OCI-LY7 (cell line): ENCODE measurements around the gene TPRG1. TPM values are rescaled to one million over a fixed set of nuclear protein-coding genes. Genes with fewer than 3 reads are reported as not detected.

ENCODE experiments used
- Bru-seq: library from RNA; stranded (reverse); fragments of 400-500 nt; gene quantifications from one replicate; lab custom pipeline; 2021; lab: Mats Ljungman, UMichigan
- BruChase-seq, 2 experiments: library from RNA; stranded (reverse); fragments of 400-500 nt; gene quantifications; one replicate each; lab custom pipeline; 2021; lab: Mats Ljungman, UMichigan
- BruUV-seq: library from RNA; stranded (reverse); fragments of 400-500 nt; replicated peaks from 2 replicates; lab custom pipeline; 2021; lab: Mats Ljungman, UMichigan
- CTCF ChIA-PET: fragments of 300-600 bp; sonication (Branson Sonifier 250); formaldehyde crosslinking; loops from one replicate; lab custom pipeline; 2022; ENCODE audit warnings: antibody characterized with exemption; ENCODE audit not compliant: unreplicated experiment; lab: Charles Lee
- POLR2A ChIA-PET: fragments of 300-600 bp; sonication (Branson Sonifier 250); formaldehyde crosslinking; loops from one replicate; lab custom pipeline; 2022; ENCODE audit warnings: antibody characterized with exemption; lab: Charles Lee
- DNase-seq: peaks from one replicate; pipeline ENCODE4 v3.0.0-alpha.2; 2015; ENCODE audit warnings: low spot score
- H2AFZ ChIP-seq: fragments of 200-600 bp; sonication (generic), shearing (Covaris generic); 2 replicates; pipeline ENCODE4 v1.6.1; 2014; ENCODE audit warnings: mild to moderate bottlenecking, antibody characterized with exemption, low read length, moderate library complexity
- H3K27ac ChIP-seq: fragments of 200-600 bp; sonication (generic); 2 replicates; pipeline ENCODE4 v1.5.1; 2014; ENCODE audit warnings: mixed run types, low read depth, mild to moderate bottlenecking, moderate library complexity, low read length, inconsistent platforms; ENCODE audit not compliant: poor library complexity, severe bottlenecking
- H3K36me3 ChIP-seq: fragments of 200-600 bp; sonication (generic); 2 replicates; pipeline ENCODE4 v1.6.1; 2014; ENCODE audit warnings: mild to moderate bottlenecking, antibody characterized with exemption, low read length, moderate library complexity, mixed read lengths; ENCODE audit not compliant: insufficient read depth
- H3K4me1 ChIP-seq: fragments of 200-600 bp; sonication (generic); 2 replicates; pipeline ENCODE4 v1.5.1; 2014; ENCODE audit warnings: mild to moderate bottlenecking, low read length; ENCODE audit not compliant: insufficient read depth, poor library complexity, severe bottlenecking
- H3K4me2 ChIP-seq: fragments of 200-600 bp; sonication (generic); 2 replicates; pipeline ENCODE4 v1.6.1; 2014; ENCODE audit warnings: mild to moderate bottlenecking, low read length
- H3K4me3 ChIP-seq: fragments of 200-600 bp; sonication (generic); 2 replicates; pipeline ENCODE4 v1.5.1; 2014; ENCODE audit warnings: mild to moderate bottlenecking, low read depth, low read length; ENCODE audit not compliant: poor library complexity, severe bottlenecking
- H3K79me2 ChIP-seq: fragments of 200-600 bp; sonication (generic); 2 replicates; pipeline ENCODE4 v1.6.1; 2016; ENCODE audit warnings: low read depth, mild to moderate bottlenecking, low read length, moderate library complexity, mixed read lengths; ENCODE audit not compliant: insufficient read depth
- H3K9me2 ChIP-seq: fragments of 200-600 bp; sonication (generic); 2 replicates; pipeline ENCODE4 v1.6.1; 2016; ENCODE audit warnings: mild to moderate bottlenecking, low read length, mixed read lengths; ENCODE audit not compliant: insufficient read depth
- H3K9me3 ChIP-seq: fragments of 200-600 bp; sonication (generic); 2 replicates; pipeline ENCODE4 v1.6.1; 2014; ENCODE audit warnings: mild to moderate bottlenecking, mixed run types, low read length, mixed read lengths
- H4K20me1 ChIP-seq: fragments of 200-600 bp; sonication (generic); 2 replicates; pipeline ENCODE4 v1.6.1; 2014; ENCODE audit warnings: mild to moderate bottlenecking, antibody characterized with exemption, low read length, moderate library complexity, mixed read lengths; ENCODE audit not compliant: insufficient read depth
- EZH2phosphoT487 ChIP-seq: fragments of 200-600 bp; sonication (generic); IDR thresholded peaks from 2 replicates; pipeline ENCODE4 v1.6.1; 2018; ENCODE audit warnings: low read depth, borderline replicate concordance, mild to moderate bottlenecking, mixed run types, antibody characterized with exemption, low read length, moderate library complexity, mixed read lengths
- intact Hi-C: fragments of 100-400 bp; cut with micrococcal nuclease; formaldehyde crosslinking; loops from one replicate; pipeline ENCODE4 v1.10.0; 2022; ENCODE audit not compliant: unreplicated experiment
- long read RNA-seq: library from polyadenylated mRNA; stranded (forward); transcript quantifications from one replicate; pipeline ENCODE4 v2.0.0, GENCODE V29; 2022
- total RNA-seq, 2 experiments: library from RNA; depleted of rRNA in 1 of 2; stranded (reverse); fragments of >200 nt in 1 of 2; shearing (Covaris generic) in 1 of 2; gene quantifications; 2 replicates each; pipeline ENCODE4 v1.2.3, GENCODE V29; 2014 to 2022
- TF ChIP-seq, protein P1 (sequence below): fragments of 200-600 bp; sonication (generic); conservative IDR thresholded peaks from 2 replicates; pipeline ENCODE4 v1.5.1; 2014; ENCODE audit warnings: mild to moderate bottlenecking, antibody characterized with exemption, low read length, moderate library complexity, mixed read lengths

TPRG1 gene, protein sequence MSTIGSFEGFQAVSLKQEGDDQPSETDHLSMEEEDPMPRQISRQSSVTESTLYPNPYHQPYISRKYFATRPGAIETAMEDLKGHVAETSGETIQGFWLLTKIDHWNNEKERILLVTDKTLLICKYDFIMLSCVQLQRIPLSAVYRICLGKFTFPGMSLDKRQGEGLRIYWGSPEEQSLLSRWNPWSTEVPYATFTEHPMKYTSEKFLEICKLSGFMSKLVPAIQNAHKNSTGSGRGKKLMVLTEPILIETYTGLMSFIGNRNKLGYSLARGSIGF
- 0.92 TPM in 1 of 2 replicates, not detected in the other for total RNA-seq (2014; rRNA removed; shearing (Covaris generic))
- not detected in 2 replicates for total RNA-seq (2022)
- percentile 17 among the genes with signal in this experiment for Bru-seq, nascent RNA
- BruChase-seq, experiment 1, labeled RNA remaining after a 6-hour chase = percentile 15 among the genes with signal in this experiment
- percentile 21 among the genes with signal in this experiment for BruChase-seq, experiment 2, labeled RNA remaining after a 2-hour chase
- long read RNA-seq = 0 reads

DNA sequence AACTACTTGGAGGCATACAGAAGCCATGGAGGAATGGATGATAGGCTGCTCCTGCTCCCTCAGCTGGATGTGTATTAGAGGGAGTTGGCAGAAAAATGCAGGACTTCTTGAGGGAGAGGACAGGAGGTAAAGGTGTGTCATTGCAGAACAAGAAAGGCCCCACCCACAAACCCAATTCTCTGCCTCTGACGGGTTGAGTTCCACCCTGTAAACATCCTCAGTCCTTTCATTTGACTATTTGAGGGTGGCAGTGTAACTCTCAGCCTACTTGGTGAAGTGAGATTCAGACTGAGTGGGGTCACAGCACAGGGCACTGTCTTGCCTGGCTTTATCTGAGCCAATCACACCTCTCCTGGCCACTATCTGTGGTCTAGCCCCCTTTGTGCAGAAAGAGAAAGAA, at the start of gene TPRG1:
TSS of gene TPRG1 (plus strand) at position 265 of the 400 bp plus-strand sequence. CDS start 35,414 bp downstream, outside the sequence.
- ChIA-PET CTCF (no interaction called here), POLR2A (no interaction called here)
- Histone ChIP-seq H4K20me1 (no peaks in the 10 kb centered on the region), H3K9me2 (no peaks in the 10 kb centered on the region), H3K4me2 (no peak within 1 kb of the TSS), H3K4me1 (no peaks in the 10 kb centered on the region), H3K79me2 (no peaks in the 10 kb centered on the region), H3K4me3 (no peak within 1 kb of the TSS), H3K27ac (no peak within 1 kb of the TSS), H2AFZ (no peak within 1 kb of the TSS), H3K9me3 (no peaks in the 10 kb centered on the region), H3K36me3 (no peaks in the 10 kb centered on the region)
- no peak for DNase-seq
- no TSS peak for BruUV-seq
- intact Hi-C loops = no loop called here
- TF ChIP-seq, protein P1, sequence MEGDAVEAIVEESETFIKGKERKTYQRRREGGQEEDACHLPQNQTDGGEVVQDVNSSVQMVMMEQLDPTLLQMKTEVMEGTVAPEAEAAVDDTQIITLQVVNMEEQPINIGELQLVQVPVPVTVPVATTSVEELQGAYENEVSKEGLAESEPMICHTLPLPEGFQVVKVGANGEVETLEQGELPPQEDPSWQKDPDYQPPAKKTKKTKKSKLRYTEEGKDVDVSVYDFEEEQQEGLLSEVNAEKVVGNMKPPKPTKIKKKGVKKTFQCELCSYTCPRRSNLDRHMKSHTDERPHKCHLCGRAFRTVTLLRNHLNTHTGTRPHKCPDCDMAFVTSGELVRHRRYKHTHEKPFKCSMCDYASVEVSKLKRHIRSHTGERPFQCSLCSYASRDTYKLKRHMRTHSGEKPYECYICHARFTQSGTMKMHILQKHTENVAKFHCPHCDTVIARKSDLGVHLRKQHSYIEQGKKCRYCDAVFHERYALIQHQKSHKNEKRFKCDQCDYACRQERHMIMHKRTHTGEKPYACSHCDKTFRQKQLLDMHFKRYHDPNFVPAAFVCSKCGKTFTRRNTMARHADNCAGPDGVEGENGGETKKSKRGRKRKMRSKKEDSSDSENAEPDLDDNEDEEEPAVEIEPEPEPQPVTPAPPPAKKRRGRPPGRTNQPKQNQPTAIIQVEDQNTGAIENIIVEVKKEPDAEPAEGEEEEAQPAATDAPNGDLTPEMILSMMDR = no peak
- no peak for TF ChIP-seq EZH2phosphoT487

GRCh38 chr3:189122110-189122509, 49.7 kb upstream of the TPRG1 start:
- no TSS peak for BruUV-seq
- H3K9me2 ChIP-seq = no peaks in the 10 kb centered on the region
- ChIA-PET POLR2A (interaction anchor here (0.5 kb wide), 1 partner anchor 1620 kb away, joined by 3 read pairs; no protein-coding TSS in a partner anchor), CTCF (no interaction called here)
- no peak overlapping the region for H3K4me2 ChIP-seq
- no peak overlapping the region for H3K4me3 ChIP-seq
- H3K9me3 ChIP-seq = no peaks in the 10 kb centered on the region
- no peak overlapping the region for H3K27ac ChIP-seq
- H3K79me2 ChIP-seq = no peaks in the 10 kb centered on the region
- H4K20me1 ChIP-seq = no peaks in the 10 kb centered on the region
- DNase-seq = no peak
- H2AFZ ChIP-seq = no peak overlapping the region
- intact Hi-C loops = no loop called here
- no peaks in the 10 kb centered on the region for H3K36me3 ChIP-seq
- no peak for TF ChIP-seq EZH2phosphoT487
- TF ChIP-seq, protein P1 = no peak
- H3K4me1 ChIP-seq = no peaks in the 10 kb centered on the region
